NB4 (cell line): ENCODE data around the gene GPSM3.

Experiments
- DNase-seq: peaks from one replicate; pipeline ENCODE4 v3.0.0; 2010; ENCODE audit warnings: low read depth
- H3K4me3 ChIP-seq: one replicate; pipeline ENCODE4 v1.5.1; 2011; ENCODE audit warnings: mild to moderate bottlenecking, low read depth, low read length, moderate library complexity
- MYC ChIP-seq: IDR thresholded peaks from 2 replicates; pipeline ENCODE4 v1.6.1; 2011; ENCODE audit warnings: low read depth, low read length
- POLR2A ChIP-seq: IDR thresholded peaks from 2 replicates; pipeline ENCODE4 v1.6.1; 2011; ENCODE audit warnings: mild to moderate bottlenecking; ENCODE audit not compliant: insufficient read length; ENCODE audit errors: extremely low read depth
- TF ChIP-seq, protein P1 (sequence below): IDR thresholded peaks from one replicate; pipeline ENCODE4 v1.5.1; 2012; ENCODE audit warnings: low read depth, low read length
- TF ChIP-seq, protein P2 (sequence below): IDR thresholded peaks from 2 replicates; pipeline ENCODE4 v1.6.1; 2011; ENCODE audit warnings: low read depth, low read length

GPSM3 gene

DNA sequence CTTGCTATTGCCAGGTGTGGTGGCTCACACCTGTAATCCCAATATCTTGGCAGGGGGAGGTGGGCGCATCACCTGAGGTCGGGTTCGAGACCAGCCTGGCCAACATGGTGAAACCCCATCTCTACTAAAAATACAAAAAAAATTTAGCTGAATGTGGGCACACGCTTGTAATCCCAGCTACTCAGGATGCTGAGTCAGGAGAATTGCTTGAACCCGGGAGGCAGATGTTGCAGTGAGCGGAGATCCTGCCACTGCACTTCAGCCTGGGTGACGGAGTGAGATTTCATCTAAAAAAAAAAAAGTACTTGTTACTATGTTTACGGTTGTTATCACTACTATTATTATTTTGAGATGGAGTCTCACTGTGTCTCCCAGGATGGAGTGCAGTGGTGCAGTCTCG is 35.6 kb downstream of the GPSM3 start:
- no peak overlapping the region for H3K4me3 ChIP-seq
- no peak for TF ChIP-seq POLR2A
- TF ChIP-seq, protein P1, sequence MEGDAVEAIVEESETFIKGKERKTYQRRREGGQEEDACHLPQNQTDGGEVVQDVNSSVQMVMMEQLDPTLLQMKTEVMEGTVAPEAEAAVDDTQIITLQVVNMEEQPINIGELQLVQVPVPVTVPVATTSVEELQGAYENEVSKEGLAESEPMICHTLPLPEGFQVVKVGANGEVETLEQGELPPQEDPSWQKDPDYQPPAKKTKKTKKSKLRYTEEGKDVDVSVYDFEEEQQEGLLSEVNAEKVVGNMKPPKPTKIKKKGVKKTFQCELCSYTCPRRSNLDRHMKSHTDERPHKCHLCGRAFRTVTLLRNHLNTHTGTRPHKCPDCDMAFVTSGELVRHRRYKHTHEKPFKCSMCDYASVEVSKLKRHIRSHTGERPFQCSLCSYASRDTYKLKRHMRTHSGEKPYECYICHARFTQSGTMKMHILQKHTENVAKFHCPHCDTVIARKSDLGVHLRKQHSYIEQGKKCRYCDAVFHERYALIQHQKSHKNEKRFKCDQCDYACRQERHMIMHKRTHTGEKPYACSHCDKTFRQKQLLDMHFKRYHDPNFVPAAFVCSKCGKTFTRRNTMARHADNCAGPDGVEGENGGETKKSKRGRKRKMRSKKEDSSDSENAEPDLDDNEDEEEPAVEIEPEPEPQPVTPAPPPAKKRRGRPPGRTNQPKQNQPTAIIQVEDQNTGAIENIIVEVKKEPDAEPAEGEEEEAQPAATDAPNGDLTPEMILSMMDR: no peak
- no peak for TF ChIP-seq MYC
- DNase-seq: no peak

DNA sequence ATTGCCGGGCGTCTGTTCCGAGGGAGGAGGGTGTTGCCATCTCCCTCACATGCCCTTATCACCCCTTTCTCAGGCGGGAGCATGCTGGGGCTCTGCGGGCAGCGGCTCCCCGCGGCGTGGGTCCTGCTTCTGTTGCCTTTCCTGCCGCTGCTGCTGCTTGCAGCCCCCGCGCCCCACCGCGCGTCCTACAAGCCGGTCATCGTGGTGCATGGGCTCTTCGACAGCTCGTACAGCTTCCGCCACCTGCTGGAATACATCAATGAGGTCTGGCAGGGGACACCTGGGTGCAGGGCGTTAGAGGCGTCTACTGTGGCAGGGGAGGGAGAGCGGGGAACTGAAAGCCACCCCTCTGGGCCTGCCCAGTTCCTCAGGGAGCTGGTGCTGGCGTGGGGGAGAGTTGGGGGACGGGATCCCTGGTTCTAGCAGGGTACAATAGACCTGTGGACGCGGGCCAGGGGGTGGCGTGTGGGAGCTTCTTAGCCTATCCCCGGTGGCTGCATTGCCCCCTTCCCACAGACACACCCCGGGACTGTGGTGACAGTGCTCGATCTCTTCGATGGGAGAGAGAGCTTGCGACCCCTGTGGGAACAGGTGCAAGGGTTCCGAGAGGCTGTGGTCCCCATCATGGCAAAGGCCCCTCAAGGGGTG is 37.8 kb downstream of the GPSM3 start:
- peak overlapping the region; percentile 90 for H3K4me3 ChIP-seq
- TF ChIP-seq MYC (peak; percentile 65), POLR2A (no peak)
- TF ChIP-seq, protein P2, sequence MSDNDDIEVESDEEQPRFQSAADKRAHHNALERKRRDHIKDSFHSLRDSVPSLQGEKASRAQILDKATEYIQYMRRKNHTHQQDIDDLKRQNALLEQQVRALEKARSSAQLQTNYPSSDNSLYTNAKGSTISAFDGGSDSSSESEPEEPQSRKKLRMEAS: peak; percentile 70
- TF ChIP-seq, protein P1: peak; percentile 33
- peak; percentile 84 for DNase-seq

DNA sequence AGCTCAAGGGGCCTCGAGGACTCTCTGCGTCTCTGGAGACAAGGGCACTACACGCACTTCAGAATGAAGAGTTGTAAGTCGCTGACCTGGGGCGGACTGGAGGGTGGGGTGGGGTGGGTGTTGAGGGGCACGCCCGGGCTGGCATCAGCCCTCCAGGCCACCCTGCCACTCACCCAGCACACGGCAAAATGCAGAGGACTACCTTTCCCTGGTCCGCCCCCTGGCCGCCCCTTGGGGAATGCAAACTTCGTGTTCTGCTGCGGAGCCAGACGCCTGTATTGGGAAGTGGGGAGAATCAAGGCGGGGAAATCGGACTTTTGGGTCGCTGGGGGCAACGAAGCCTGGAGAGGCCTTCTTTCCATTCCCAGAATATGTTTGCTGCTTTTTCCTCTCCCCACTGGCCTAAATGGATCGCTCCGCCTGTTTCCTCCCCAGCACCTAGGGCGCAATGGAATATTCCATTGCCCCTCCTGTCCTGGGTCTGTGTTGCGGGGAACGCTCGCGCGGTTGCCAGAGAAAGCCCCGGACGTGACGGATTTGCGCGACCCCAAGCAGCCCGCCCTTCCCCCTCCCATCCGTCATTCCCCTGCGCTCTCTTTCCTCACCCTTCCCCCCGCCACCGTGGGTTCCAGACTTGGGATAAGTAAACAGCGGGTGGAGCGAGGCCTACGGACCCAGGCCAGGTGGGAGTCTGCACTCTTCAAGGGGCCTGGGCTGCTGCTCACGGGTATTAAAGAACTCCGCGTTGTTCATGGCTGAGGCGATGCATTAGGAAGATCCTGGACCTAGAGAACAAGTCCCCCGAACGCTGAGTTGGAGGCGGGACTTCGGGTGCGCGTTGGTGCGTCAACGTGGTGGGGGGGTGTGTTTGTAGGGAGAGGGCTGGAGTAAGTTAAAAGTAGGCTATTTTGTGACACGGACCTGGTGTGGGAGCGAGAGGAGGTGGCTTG is 38.6 kb downstream of the GPSM3 start, which contains the start of gene PPT2:
Gene PPT2 (plus strand): TSS at position 578 of the 950 bp plus-strand sequence. CDS start 454 bp downstream, outside the sequence.
- TF ChIP-seq, protein P1: no peak
- TF ChIP-seq POLR2A (peak; percentile 36), MYC (peak; percentile 38; the same call in 1 of the 2 replicates)
- TF ChIP-seq, protein P2: 0 out of 2 replicates have a peak, but pooled peaks have one; percentile 14
- peak within 1 kb of the TSS; percentile 90 for H3K4me3 ChIP-seq
- peak; percentile 90 for DNase-seq

DNA sequence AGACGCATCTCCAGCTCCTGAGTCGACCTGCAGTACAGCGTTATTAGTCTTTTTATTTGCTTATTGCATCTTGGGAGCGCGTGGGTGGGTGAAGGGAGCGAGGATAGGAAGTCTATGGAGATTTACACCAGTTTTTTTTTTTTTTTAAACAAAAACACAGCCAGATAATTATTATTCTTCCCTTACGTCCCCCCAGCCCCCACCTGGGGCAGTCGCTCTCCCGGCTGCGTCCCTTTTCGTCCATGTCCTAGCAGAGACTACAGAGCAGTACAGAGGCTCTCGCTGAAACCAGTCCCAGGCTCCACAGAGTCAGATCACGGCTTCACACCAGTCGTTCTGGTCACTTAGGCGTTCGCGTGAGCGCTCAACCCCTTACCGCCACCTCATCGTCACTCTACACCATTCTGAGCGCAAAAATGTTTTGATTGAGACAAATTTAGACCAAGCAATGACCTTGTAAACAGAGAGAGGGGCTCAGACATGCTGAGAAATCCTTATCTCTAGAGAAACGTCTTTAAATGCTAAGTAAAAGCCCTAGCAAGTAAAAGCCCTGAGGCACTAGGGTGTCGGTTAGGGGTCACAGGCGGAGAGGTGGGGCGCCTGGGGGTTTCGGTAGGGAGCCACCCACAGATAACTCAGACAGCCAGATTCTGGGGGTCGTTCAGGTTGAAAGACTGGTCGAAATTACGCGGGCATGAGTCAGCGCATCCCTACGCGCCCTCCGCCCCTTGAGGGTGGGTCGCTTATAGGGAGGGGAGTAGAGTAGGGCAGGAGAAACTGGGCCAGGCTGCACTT is 39.5 kb downstream of the GPSM3 start:
- TF ChIP-seq, protein P2: no peak
- no peak for TF ChIP-seq POLR2A
- no peak for TF ChIP-seq MYC
- TF ChIP-seq, protein P1: no peak
- no peak for DNase-seq
- H3K4me3 ChIP-seq: peak overlapping the region; percentile 90

DNA sequence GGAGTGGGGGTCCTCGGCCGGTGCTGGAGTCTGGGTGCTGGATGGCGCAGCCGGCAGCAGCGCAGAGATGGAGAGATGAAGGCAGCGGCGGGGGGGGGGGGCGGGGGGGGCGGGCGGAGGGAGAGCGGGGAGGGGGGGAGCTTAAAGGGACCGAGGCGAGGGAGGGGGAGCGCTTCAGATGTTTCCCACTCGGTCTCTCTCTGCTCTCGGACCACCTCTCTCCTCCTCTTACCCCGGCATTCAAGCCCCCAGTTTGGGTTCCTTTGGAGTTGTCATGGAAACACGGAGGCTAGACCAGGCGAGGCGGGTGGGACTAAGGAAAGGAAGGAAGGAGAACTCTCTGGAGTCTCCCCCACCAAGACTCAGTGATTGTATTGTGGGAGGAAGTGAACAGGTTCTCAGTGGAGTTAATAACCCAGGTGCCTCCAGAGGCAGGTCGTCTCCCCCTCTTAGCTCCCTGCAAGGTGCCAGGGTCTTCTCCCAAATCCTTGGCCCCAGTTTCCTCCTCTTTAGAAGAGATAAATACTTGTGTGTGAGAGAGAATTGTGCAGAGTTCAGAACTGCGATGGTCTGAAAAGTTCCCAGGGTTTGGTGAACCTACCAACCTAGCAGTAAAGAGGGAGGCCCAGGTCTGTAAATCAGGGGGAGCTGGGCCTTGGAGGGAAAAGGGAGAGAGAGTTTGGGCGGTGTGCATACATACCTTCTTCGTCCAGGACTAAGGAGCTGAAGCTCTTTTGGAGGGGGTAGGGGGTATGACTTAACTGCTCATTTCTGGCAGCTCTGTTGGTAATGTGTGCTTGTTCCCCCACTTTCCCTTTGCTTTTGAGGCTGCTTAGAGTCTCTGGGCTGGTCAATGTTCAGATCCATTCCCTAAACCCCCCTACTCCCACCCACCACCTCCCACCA is 40.3 kb downstream of the GPSM3 start, which contains the start of gene PRRT1:
Gene PRRT1 (minus strand): TSS at position 77 of the 906 bp plus-strand sequence. CDS start 112 bp downstream, outside the sequence.
- TF ChIP-seq, protein P1: no peak
- TF ChIP-seq, protein P2: no peak
- no peak for DNase-seq
- no peak within 1 kb of the TSS for H3K4me3 ChIP-seq
